Purkinje cell (primary cell): ENCODE measurements around the gene EVI5. TPM values are rescaled to one million over a fixed set of nuclear protein-coding genes. Genes with fewer than 3 reads are reported as not detected.

Source experiments
- polyA plus RNA-seq: library from polyadenylated mRNA; unstranded; fragments of >200 nt; fragmentation: Nextera tagmentation; gene quantifications from 2 replicates; pipeline ENCODE4 v1.2.1, GENCODE V29; 2014

EVI5 gene
- 10.9 and 15.7 TPM in 2 replicates for polyA plus RNA-seq

GRCh38 chr1:92784639-92785500 is at the start of gene EVI5:
Gene EVI5 (minus strand): TSS chr1:92785108. CDS start chr1:92736546, 48,562 bp downstream.

GRCh38 chr1:92831762-92832536 is 47.0 kb upstream of the EVI5 start, which contains the start of gene RPL5:
Gene RPL5 (plus strand): TSS chr1:92832040. CDS start chr1:92832115, 75 bp downstream.

GRCh38 chr1:92486251-92487077 is 298.4 kb downstream of the EVI5 start, which contains the start of gene GFI1:
Gene GFI1 (minus strand): TSS chr1:92486925. CDS start chr1:92483487, 3,438 bp downstream.

Other genes starting within 250 kb of the EVI5 start
- gene RPL5, start 46.9 kb upstream of the EVI5 start, polyA plus RNA-seq: 732 and 816 TPM in 2 replicates
- 112 and 115 TPM in 2 replicates for gene DIPK1A, start 176.4 kb upstream of the EVI5 start, polyA plus RNA-seq